HFF-Myc (cell line): ENCODE measurements around the gene MYCBPAP.

Experiments used
- DNase-seq: peaks from one replicate; pipeline ENCODE4 v3.0.0-alpha.2; 2011; ENCODE audit warnings: low read depth; ENCODE audit errors: extremely low read depth
- H3K4me3 ChIP-seq: replicated peaks from 2 replicates; pipeline ENCODE4 v1.5.1; 2011; ENCODE audit warnings: low read depth, mild to moderate bottlenecking, control low read depth, low read length
- CTCF ChIP-seq: IDR thresholded peaks from 2 replicates; pipeline ENCODE4 v1.5.1; 2012; ENCODE audit warnings: mild to moderate bottlenecking, low read depth, low read length, control low read depth; ENCODE audit errors: missing control alignments

The MYCBPAP gene

GRCh38 chr17:50529849-50530248 lies 21.6 kb downstream of the MYCBPAP start:
- no peak overlapping the region for H3K4me3 ChIP-seq
- DNase-seq, result no peak
- no peak for TF ChIP-seq CTCF

GRCh38 chr17:50531428-50532025 lies 23.3 kb downstream of the MYCBPAP start:
- no peak for TF ChIP-seq CTCF
- DNase-seq, result no peak
- no peak overlapping the region for H3K4me3 ChIP-seq

- no peak within 1 kb of the TSS for H3K4me3 ChIP-seq
- TF ChIP-seq CTCF, result no peak
- no peak for DNase-seq
These were observed 24.3 kb downstream of the MYCBPAP start, which contains the start of gene EPN3 for GRCh38 chr17:50532452-50533024. Gene EPN3, plus strand, starts transcription at chr17:50532735. Its CDS starts 3,822 bp downstream, at chr17:50536557.

- TF ChIP-seq CTCF, result no peak
- no peak overlapping the region for H3K4me3 ChIP-seq
- DNase-seq, result no peak
These were observed 24.9 kb downstream of the MYCBPAP start for GRCh38 chr17:50533185-50533584.

GRCh38 chr17:50533720-50534148 lies 25.5 kb downstream of the MYCBPAP start:
- H3K4me3 ChIP-seq, result no peak overlapping the region
- DNase-seq, result no peak
- no peak for TF ChIP-seq CTCF

- H3K4me3 ChIP-seq, result no peak overlapping the region
- DNase-seq, result no peak
- peak; percentile 2 for TF ChIP-seq CTCF
These were observed 26.2 kb downstream of the MYCBPAP start for GRCh38 chr17:50534222-50534978.
